ENCODE measurements around the gene SEMA3E.

GRCh38 chr7:83617858-83618257, 31.1 kb downstream of the SEMA3E start:
- TF ChIP-seq EZH2 (IDR thresholded peaks at IDR 0.05; ENCODE audit: borderline replicate concordance, low read length) (no peak), CTCF (conservative IDR thresholded peaks at IDR 0.05 in 1 of 2, IDR thresholded peaks at IDR 0.05 in 1 of 2; ENCODE audit: extremely low read depth in 1 of 2, insufficient read depth in 1 of 2, low read depth in 1 of 2, low read length in 2 of 2) (no peak)
